OCI-LY1 (cell line): ENCODE data around the gene CELA3B.

Experiments
- H2AFZ ChIP-seq: fragments of 200-600 bp; sonication (generic), shearing (Covaris generic); 2 replicates; pipeline ENCODE4 v1.6.0; 2014; ENCODE audit warnings: antibody characterized with exemption, mild to moderate bottlenecking, low read length
- H3F3A ChIP-seq: fragments of 200-600 bp; sonication (generic), shearing (Covaris generic); 2 replicates; pipeline ENCODE4 v1.6.0; 2014; ENCODE audit warnings: mild to moderate bottlenecking, antibody characterized with exemption, low read length, moderate library complexity; ENCODE audit not compliant: insufficient read depth
- H3K27ac ChIP-seq: fragments of 200-600 bp; sonication (generic); 2 replicates; pipeline ENCODE4 v1.5.1; 2014; ENCODE audit warnings: low read length, mixed run types, mild to moderate bottlenecking, low read depth; ENCODE audit not compliant: poor library complexity, severe bottlenecking
- H3K27me3 ChIP-seq: fragments of 200-600 bp; sonication (generic); 2 replicates; pipeline ENCODE4 v1.6.0; 2014; ENCODE audit warnings: antibody characterized with exemption, mild to moderate bottlenecking, low read length, moderate library complexity; ENCODE audit not compliant: insufficient read depth
- H3K36me3 ChIP-seq: fragments of 200-600 bp; sonication (generic); 2 replicates; pipeline ENCODE4 v1.6.1; 2014; ENCODE audit warnings: mild to moderate bottlenecking, antibody characterized with exemption, low read length, moderate library complexity, mixed read lengths; ENCODE audit not compliant: insufficient read depth
- H3K4me1 ChIP-seq: fragments of 200-600 bp; sonication (generic); 2 replicates; pipeline ENCODE4 v1.5.1; 2014; ENCODE audit warnings: mild to moderate bottlenecking, low read length, moderate library complexity; ENCODE audit not compliant: insufficient read depth, severe bottlenecking
- H3K4me2 ChIP-seq: fragments of 200-600 bp; sonication (generic), shearing (Covaris generic); 2 replicates; pipeline ENCODE4 v1.6.1; 2014; ENCODE audit warnings: low read length
- H3K4me3 ChIP-seq: fragments of 200-600 bp; sonication (generic); 2 replicates; pipeline ENCODE4 v1.5.1; 2014; ENCODE audit warnings: low read length, low read depth, mild to moderate bottlenecking, mixed read lengths; ENCODE audit not compliant: poor library complexity, severe bottlenecking
- H3K79me2 ChIP-seq: fragments of 200-600 bp; shearing (Covaris generic); 2 replicates; pipeline ENCODE4 v1.6.1; 2016; ENCODE audit warnings: mixed run types, low read length, mixed read lengths; ENCODE audit not compliant: insufficient read depth
- H3K9ac ChIP-seq: fragments of 200-600 bp; sonication (generic), shearing (Covaris generic); 2 replicates; pipeline ENCODE4 v1.6.1; 2014; ENCODE audit warnings: mild to moderate bottlenecking, low read length, mixed read lengths
- H3K9me2 ChIP-seq: fragments of 200-600 bp; sonication (generic), shearing (Covaris generic); 2 replicates; pipeline ENCODE4 v1.6.1; 2014; ENCODE audit warnings: low read depth, mild to moderate bottlenecking, low read length, mixed read lengths
- H3K9me3 ChIP-seq: fragments of 200-600 bp; shearing (Covaris generic); 2 replicates; pipeline ENCODE4 v1.6.1; 2014; ENCODE audit warnings: low read length, mixed read lengths
- H4K20me1 ChIP-seq: fragments of 200-600 bp; sonication (generic), shearing (Covaris generic); 2 replicates; pipeline ENCODE4 v1.6.0; 2016; ENCODE audit warnings: mild to moderate bottlenecking, low read length; ENCODE audit not compliant: insufficient read depth
- EZH2 ChIP-seq: fragments of 200-600 bp; sonication (generic), shearing (Covaris generic); IDR thresholded peaks from 2 replicates; pipeline ENCODE4 v1.8.0; 2017; ENCODE audit warnings: borderline replicate concordance, mixed run types, mild to moderate bottlenecking, antibody characterized with exemption, low read length, moderate library complexity, mixed read lengths
- TF ChIP-seq, protein P1 (sequence below): fragments of 200-600 bp; sonication (generic), shearing (Covaris generic); IDR thresholded peaks from 2 replicates; pipeline ENCODE4 v1.5.1; 2017; ENCODE audit warnings: mild to moderate bottlenecking, antibody characterized with exemption, low read length, moderate library complexity, mixed read lengths

CELA3B gene

DNA sequence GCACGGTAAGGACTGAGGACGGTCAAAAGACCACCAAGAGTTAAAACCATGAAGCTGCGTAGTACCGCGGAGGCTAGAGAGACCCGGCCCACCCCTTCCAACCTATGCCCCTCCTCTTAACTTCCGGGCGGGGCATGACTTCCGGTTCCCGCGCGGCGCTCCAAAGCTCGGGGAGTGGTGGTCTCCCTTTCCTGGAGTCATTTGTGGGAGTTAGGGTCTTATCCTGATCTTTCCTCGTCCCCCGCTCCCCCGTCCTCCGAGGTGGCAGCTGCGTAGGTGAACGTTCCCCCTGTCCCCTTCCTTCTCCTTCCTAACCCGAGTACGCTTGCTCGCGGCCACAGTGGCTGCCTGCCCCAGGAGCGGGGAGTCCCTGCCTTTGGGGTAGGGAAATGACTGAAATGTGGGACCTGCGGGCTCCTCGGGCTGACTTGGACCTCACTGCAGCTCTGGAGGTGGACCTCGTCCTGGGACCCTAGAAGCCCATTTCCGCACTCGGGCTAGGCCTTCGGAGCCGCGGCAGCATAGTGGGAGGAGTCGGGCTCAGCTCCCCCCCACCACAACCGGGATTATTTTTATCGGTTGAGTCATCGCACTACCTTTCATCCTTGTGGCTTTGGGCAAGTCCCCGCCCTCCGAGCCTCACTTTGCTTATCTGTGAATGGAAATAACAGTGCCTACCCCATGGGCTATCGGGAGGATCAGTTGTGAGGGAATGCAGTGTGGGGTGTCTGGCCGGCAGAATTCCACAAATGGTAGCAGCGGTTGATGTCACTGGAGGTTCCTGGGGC is 48.7 kb downstream of the CELA3B start:
- H2AFZ ChIP-seq = peak overlapping the region; percentile 95
- no peaks in the 10 kb centered on the region for H3F3A ChIP-seq
- no peaks in the 10 kb centered on the region for H3K27me3 ChIP-seq
- peak overlapping the region; percentile 100 for H3K4me3 ChIP-seq
- peaks cover 11% of the 10 kb centered on the region; the same call in 1 of the 2 replicates for H3K36me3 ChIP-seq
- H3K79me2 ChIP-seq = no peaks in the 10 kb centered on the region
- peak overlapping the region; percentile 91 for H3K4me2 ChIP-seq
- no peaks in the 10 kb centered on the region for H3K9me3 ChIP-seq
- H3K27ac ChIP-seq = peak overlapping the region; percentile 91
- no peaks in the 10 kb centered on the region for H4K20me1 ChIP-seq
- peak overlapping the region; percentile 100 for H3K9ac ChIP-seq
- TF ChIP-seq, protein P1, sequence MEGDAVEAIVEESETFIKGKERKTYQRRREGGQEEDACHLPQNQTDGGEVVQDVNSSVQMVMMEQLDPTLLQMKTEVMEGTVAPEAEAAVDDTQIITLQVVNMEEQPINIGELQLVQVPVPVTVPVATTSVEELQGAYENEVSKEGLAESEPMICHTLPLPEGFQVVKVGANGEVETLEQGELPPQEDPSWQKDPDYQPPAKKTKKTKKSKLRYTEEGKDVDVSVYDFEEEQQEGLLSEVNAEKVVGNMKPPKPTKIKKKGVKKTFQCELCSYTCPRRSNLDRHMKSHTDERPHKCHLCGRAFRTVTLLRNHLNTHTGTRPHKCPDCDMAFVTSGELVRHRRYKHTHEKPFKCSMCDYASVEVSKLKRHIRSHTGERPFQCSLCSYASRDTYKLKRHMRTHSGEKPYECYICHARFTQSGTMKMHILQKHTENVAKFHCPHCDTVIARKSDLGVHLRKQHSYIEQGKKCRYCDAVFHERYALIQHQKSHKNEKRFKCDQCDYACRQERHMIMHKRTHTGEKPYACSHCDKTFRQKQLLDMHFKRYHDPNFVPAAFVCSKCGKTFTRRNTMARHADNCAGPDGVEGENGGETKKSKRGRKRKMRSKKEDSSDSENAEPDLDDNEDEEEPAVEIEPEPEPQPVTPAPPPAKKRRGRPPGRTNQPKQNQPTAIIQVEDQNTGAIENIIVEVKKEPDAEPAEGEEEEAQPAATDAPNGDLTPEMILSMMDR = no peak
- TF ChIP-seq EZH2 = no peak
- H3K4me1 ChIP-seq = peaks cover 26% of the 10 kb centered on the region
- H3K9me2 ChIP-seq = no peaks in the 10 kb centered on the region

DNA sequence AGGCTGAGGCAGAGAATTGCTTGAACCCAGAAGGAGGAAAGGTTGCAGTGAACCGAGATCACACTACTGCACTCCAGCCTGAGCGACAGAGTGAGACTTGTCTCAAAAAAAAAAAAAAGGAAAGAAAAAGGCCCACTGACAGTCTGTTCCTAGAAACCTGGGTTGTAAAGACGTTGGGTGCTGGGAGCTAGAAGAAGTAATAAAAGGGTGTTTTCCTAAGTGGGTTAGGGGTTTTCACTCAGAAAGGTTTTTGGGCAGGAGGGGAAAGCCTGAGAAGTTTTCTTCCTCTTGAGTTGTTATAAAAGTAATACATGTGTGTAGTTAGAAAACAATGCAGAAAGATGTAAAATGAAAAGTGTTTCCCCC is 50.1 kb downstream of the CELA3B start:
- no peak overlapping the region for H3K27ac ChIP-seq
- peak overlapping the region; percentile 91; the same call in 1 of the 2 replicates for H3K4me2 ChIP-seq
- H2AFZ ChIP-seq = no peak overlapping the region
- no peaks in the 10 kb centered on the region for H3F3A ChIP-seq
- no peaks in the 10 kb centered on the region for H3K9me2 ChIP-seq
- H4K20me1 ChIP-seq = no peaks in the 10 kb centered on the region
- H3K9me3 ChIP-seq = no peaks in the 10 kb centered on the region
- peaks cover 21% of the 10 kb centered on the region; the same call in 1 of the 2 replicates for H3K36me3 ChIP-seq
- no peak overlapping the region for H3K4me3 ChIP-seq
- TF ChIP-seq, protein P1 = no peak
- TF ChIP-seq EZH2 = no peak
- H3K9ac ChIP-seq = no peak overlapping the region
- H3K27me3 ChIP-seq = no peaks in the 10 kb centered on the region
- no peaks in the 10 kb centered on the region for H3K79me2 ChIP-seq
- peaks cover 26% of the 10 kb centered on the region for H3K4me1 ChIP-seq

DNA sequence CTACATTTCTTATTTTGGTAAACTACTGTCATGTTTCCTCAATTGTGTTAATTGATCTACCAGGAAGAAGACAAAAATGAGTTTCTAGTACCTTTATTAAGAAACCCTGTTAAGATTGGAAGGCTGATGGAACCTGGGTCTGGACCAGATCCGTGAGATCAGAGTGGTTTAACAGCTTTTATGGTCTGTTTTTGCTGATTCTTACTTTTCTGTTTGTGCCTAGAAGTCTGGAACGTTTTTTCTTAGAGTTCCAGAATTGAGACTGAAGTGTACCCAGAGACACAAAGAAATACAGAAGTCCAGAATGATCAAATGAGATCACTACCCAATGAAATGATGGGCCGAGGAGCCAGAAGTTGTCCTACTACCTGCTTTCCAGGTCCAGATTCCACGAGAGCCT is 53.2 kb downstream of the CELA3B start:
- Histone ChIP-seq H3K79me2 (no peaks in the 10 kb centered on the region), H2AFZ (no peak overlapping the region), H3K27ac (no peak overlapping the region), H3K4me1 (peaks cover 14% of the 10 kb centered on the region), H3K36me3 (peaks cover 21% of the 10 kb centered on the region; the same call in 1 of the 2 replicates), H3K9ac (no peak overlapping the region), H3K4me3 (no peak overlapping the region), H4K20me1 (no peaks in the 10 kb centered on the region), H3K4me2 (no peak overlapping the region), H3K9me3 (no peaks in the 10 kb centered on the region), H3K27me3 (no peaks in the 10 kb centered on the region), H3F3A (no peaks in the 10 kb centered on the region), H3K9me2 (no peaks in the 10 kb centered on the region)
- TF ChIP-seq, protein P1 = no peak
- no peak for TF ChIP-seq EZH2
